ENCODE measurements around the gene PIF1. TPM values are rescaled to one million over a fixed set of nuclear protein-coding genes. Genes with fewer than 3 reads are reported as not detected.

The PIF1 gene
- total and polyA plus RNA-seq, 4 donors = 0.42 to 7.3 (median 0.64) TPM

DNA sequence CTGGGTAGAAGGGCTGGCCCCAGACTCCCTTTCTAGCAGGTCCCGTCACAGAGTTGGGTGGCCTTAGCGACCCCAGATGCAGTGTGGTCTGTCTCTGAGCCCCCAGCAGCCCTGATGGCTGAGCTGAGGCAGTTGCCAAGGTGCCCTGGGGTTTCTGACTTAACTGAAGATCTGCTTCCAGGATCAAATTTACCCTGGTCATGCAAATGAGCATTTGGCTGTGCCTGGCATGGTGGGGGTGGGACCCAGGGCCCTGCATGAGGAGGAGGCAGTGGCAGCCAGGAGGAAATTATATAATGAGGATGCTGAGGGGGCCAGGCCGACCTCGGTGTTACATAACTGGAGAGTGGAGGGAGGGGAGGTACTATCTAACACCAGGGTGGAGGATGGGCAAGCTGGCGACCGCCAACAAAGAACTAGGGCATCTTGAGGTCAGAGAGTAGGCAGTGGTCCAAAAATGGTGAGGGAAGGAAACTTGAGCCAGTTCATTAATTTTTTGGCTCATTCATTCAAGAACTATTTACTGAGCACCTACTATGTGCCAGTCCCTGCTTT, 32.7 kb upstream of the PIF1 start:
- H3K9me3 ChIP-seq (ENCODE audit: control insufficient read depth in 4 of 4, low read length in 3 of 4) = no peaks in the 10 kb centered on the region
- DNase-seq (ENCODE audit: low spot score) = no peak
- no peak overlapping the region for H3K9ac ChIP-seq (ENCODE audit: low read depth in 1 of 2, low read length in 2 of 2)
- H3K36me3 ChIP-seq (ENCODE audit: control insufficient read depth in 4 of 4, insufficient read depth in 3 of 4, low read depth in 1 of 4, low read length in 3 of 4) = peaks cover 0 to 3% (median 2%) of the 10 kb centered on the region in 4 donors
- WGBS = 58% methylated on average over 6 of the region's 6 CpGs
- no peak overlapping the region for H3K27ac ChIP-seq (ENCODE audit: low read depth in 1 of 2, low read length in 2 of 2)
- TF ChIP-seq NR2F2 (IDR thresholded peaks at IDR 0.05) (no peak), FOXA1 (IDR thresholded peaks at IDR 0.05) (no peak), HNF4A (conservative IDR thresholded peaks at IDR 0.05) (no peak), HNF4G (IDR thresholded peaks at IDR 0.05) (no peak), CTCF (IDR thresholded peaks at IDR 0.05; ENCODE audit: low read depth, low read length, missing input control) (no peak), RXRA (IDR thresholded peaks at IDR 0.05) (no peak), RAD21 (IDR thresholded peaks at IDR 0.05) (no peak), MAX (IDR thresholded peaks at IDR 0.05) (no peak), FOXA2 (IDR thresholded peaks at IDR 0.05) (no peak), YY1 (IDR thresholded peaks at IDR 0.05) (no peak)
- no peaks in the 10 kb centered on the region for H3K27me3 ChIP-seq (ENCODE audit: control insufficient read depth in 4 of 4, insufficient read depth in 4 of 4, low read length in 3 of 4)
- peaks cover 0 to 19% (median 3%) of the 10 kb centered on the region in 4 donors for H3K4me1 ChIP-seq (ENCODE audit: control insufficient read depth in 4 of 4, insufficient read depth in 4 of 4, low read length in 3 of 4)
- H3K4me3 ChIP-seq (ENCODE audit: low read depth in 1 of 3, low read length in 3 of 3) = no peak overlapping the region

DNA sequence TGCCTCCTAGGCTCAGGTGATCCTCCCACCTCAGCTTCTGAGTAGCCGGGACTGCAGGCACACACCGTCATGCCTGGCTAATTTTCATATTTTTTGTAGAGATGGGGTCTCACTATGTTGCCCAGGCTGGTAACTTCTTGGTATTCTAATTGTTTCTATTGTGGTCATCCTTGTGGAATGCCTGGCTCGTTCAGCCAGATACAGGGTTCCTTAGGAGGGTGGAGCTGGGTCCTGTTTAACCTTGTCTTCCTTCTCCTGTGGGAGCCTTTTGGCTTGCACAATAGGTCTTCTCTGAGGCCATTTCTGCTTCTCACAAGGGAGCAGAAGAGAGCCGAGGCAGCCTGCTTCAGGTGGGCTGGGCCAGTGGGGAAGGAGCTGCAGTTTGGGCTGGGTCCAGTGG, 32.0 kb upstream of the PIF1 start:
- WGBS = 84% methylated on average over 4 of the region's 4 CpGs

More for the DNA sequence above, 32.0 kb upstream of the PIF1 start:
- no peaks in the 10 kb centered on the region for H3K9me3 ChIP-seq (ENCODE audit: control insufficient read depth in 4 of 4, low read length in 3 of 4)
- H3K4me3 ChIP-seq (ENCODE audit: low read depth in 1 of 3, low read length in 3 of 3) = no peak overlapping the region
- H3K9ac ChIP-seq (ENCODE audit: low read depth in 1 of 2, low read length in 2 of 2) = no peak overlapping the region
- peak overlapping the region; percentile 34 to 40 for H3K27ac ChIP-seq (ENCODE audit: low read depth in 1 of 2, low read length in 2 of 2)
- H3K36me3 ChIP-seq (ENCODE audit: control insufficient read depth in 4 of 4, insufficient read depth in 3 of 4, low read depth in 1 of 4, low read length in 3 of 4) = peaks cover 0 to 3% (median 2%) of the 10 kb centered on the region in 4 donors
- DNase-seq (ENCODE audit: low spot score) = no peak
- no peaks in the 10 kb centered on the region for H3K27me3 ChIP-seq (ENCODE audit: control insufficient read depth in 4 of 4, insufficient read depth in 4 of 4, low read length in 3 of 4)
- peaks cover 0 to 19% (median 3%) of the 10 kb centered on the region in 4 donors for H3K4me1 ChIP-seq (ENCODE audit: control insufficient read depth in 4 of 4, insufficient read depth in 4 of 4, low read length in 3 of 4)
- TF ChIP-seq CTCF (IDR thresholded peaks at IDR 0.05; ENCODE audit: low read depth, low read length, missing input control) (no peak), ATF3 (IDR thresholded peaks at IDR 0.05) (no peak), EGR1 (IDR thresholded peaks at IDR 0.05; ENCODE audit: low read depth in 2 of 2) (no peak), REST (IDR thresholded peaks at IDR 0.05) (no peak), SP1 (IDR thresholded peaks at IDR 0.05) (no peak), ZBTB33 (IDR thresholded peaks at IDR 0.05) (no peak), FOXA1 (IDR thresholded peaks at IDR 0.05) (no peak), TAF1 (conservative IDR thresholded peaks at IDR 0.05) (no peak), HNF4A (conservative IDR thresholded peaks at IDR 0.05) (no peak)

All from liver (tissue), 9 donors.